ENCODE results near the gene NOL8. TPM values are rescaled to one million over a fixed set of nuclear protein-coding genes. Genes with fewer than 3 reads are reported as not detected.

Gene NOL8
- total and polyA plus RNA-seq, 2 experiments from 2014 or later = 26.0 to 42.7 TPM

- TF ChIP-seq NANOG (IDR thresholded peaks at IDR 0.05; ENCODE audit: borderline replicate concordance) (no peak), ZNF462 (CRISPR knock-in tag; IDR thresholded peaks at IDR 0.05) (no peak), REST (IDR thresholded peaks at IDR 0.05; ENCODE audit: unreplicated experiment) (no peak), EZH2phosphoT487 (IDR thresholded peaks at IDR 0.05; ENCODE audit: unreplicated experiment) (no peak), ZNF331 (CRISPR knock-in tag; IDR thresholded peaks at IDR 0.05; ENCODE audit: low read depth) (no peak), JUNB (IDR thresholded peaks at IDR 0.05; ENCODE audit: unreplicated experiment) (no peak), POLR2AphosphoS5 (IDR thresholded peaks at IDR 0.05; ENCODE audit: low read depth) (no peak), STAT1 (IDR thresholded peaks at IDR 0.05; ENCODE audit: unreplicated experiment) (no peak), EZH2 (IDR thresholded peaks at IDR 0.05; ENCODE audit: low read depth, unreplicated experiment) (no peak), ZNF114 (CRISPR knock-in tag; IDR thresholded peaks at IDR 0.05) (no peak), CREB1 (CRISPR knock-in tag; IDR thresholded peaks at IDR 0.05; ENCODE audit: low read depth) (no peak)
- TF ChIP-seq, protein P1, sequence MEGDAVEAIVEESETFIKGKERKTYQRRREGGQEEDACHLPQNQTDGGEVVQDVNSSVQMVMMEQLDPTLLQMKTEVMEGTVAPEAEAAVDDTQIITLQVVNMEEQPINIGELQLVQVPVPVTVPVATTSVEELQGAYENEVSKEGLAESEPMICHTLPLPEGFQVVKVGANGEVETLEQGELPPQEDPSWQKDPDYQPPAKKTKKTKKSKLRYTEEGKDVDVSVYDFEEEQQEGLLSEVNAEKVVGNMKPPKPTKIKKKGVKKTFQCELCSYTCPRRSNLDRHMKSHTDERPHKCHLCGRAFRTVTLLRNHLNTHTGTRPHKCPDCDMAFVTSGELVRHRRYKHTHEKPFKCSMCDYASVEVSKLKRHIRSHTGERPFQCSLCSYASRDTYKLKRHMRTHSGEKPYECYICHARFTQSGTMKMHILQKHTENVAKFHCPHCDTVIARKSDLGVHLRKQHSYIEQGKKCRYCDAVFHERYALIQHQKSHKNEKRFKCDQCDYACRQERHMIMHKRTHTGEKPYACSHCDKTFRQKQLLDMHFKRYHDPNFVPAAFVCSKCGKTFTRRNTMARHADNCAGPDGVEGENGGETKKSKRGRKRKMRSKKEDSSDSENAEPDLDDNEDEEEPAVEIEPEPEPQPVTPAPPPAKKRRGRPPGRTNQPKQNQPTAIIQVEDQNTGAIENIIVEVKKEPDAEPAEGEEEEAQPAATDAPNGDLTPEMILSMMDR (conservative IDR thresholded peaks at IDR 0.05; ENCODE audit: low read depth in 2 of 2) = no peak
- TF ChIP-seq, protein P2, sequence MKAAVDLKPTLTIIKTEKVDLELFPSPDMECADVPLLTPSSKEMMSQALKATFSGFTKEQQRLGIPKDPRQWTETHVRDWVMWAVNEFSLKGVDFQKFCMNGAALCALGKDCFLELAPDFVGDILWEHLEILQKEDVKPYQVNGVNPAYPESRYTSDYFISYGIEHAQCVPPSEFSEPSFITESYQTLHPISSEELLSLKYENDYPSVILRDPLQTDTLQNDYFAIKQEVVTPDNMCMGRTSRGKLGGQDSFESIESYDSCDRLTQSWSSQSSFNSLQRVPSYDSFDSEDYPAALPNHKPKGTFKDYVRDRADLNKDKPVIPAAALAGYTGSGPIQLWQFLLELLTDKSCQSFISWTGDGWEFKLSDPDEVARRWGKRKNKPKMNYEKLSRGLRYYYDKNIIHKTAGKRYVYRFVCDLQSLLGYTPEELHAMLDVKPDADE (IDR thresholded peaks at IDR 0.05) = no peak
- Histone ChIP-seq H3K79me2 (replicated peaks; ENCODE audit: insufficient read depth) (peaks cover 45% of the 10 kb centered on the region), H3K4me1 (ENCODE audit: insufficient read depth) (peaks cover 13% of the 10 kb centered on the region; the same call in 1 of the 2 replicates), H3K27me3 (ENCODE audit: insufficient read depth) (no peaks in the 10 kb centered on the region), H4K20me1 (replicated peaks; ENCODE audit: insufficient read depth) (peaks cover 5% of the 10 kb centered on the region; the same call in 1 of the 2 replicates), H3K4me3 (peak overlapping the region; percentile 92), H3K9me2 (ENCODE audit: insufficient read depth) (no peaks in the 10 kb centered on the region), H2AFZ (peak overlapping the region; percentile 78; the same call in 1 of the 2 replicates), H3K36me3 (ENCODE audit: insufficient read depth) (peaks cover 31% of the 10 kb centered on the region), H3K27ac (ENCODE audit: low read depth) (peak overlapping the region; percentile 82), H3K4me2 (peak overlapping the region; percentile 82), H3F3A (replicated peaks; ENCODE audit: low read depth) (0 out of 2 replicates have a peak, but pooled peaks cover 3% of the 10 kb centered on the region)
- Mint-ChIP-seq H3K9me3 (peaks cover 2% of the 10 kb centered on the region; the same call in 2 of the 3 replicates), H3K27me3 (ENCODE audit: insufficient read depth, low read depth, poor library complexity) (peaks cover 10% of the 10 kb centered on the region), H3K27ac (peak overlapping the region; percentile 99), H3K36me3 (ENCODE audit: low read depth) (peaks cover 67% of the 10 kb centered on the region), H3K4me1 (peaks cover 17% of the 10 kb centered on the region), H3K4me3 (peak overlapping the region; percentile 96)
- peak; percentile 21 for DNase-seq (ENCODE audit: low spot score)
- ATAC-seq = peak; percentile 40
Measured at GRCh38 chr9:92294297-92294676, 30.9 kb downstream of the NOL8 start.

All from GM23338 (cell line).